ENCODE data around the gene MB21D2. TPM values are rescaled to one million over a fixed set of nuclear protein-coding genes. Genes with fewer than 3 reads are reported as not detected.
A peak's percentile ranks its signal among the peaks of the same experiment; 100 is the strongest.

MB21D2 gene
- total RNA-seq, 1 experiment from 2014 or later, result 2.8 TPM

DNA sequence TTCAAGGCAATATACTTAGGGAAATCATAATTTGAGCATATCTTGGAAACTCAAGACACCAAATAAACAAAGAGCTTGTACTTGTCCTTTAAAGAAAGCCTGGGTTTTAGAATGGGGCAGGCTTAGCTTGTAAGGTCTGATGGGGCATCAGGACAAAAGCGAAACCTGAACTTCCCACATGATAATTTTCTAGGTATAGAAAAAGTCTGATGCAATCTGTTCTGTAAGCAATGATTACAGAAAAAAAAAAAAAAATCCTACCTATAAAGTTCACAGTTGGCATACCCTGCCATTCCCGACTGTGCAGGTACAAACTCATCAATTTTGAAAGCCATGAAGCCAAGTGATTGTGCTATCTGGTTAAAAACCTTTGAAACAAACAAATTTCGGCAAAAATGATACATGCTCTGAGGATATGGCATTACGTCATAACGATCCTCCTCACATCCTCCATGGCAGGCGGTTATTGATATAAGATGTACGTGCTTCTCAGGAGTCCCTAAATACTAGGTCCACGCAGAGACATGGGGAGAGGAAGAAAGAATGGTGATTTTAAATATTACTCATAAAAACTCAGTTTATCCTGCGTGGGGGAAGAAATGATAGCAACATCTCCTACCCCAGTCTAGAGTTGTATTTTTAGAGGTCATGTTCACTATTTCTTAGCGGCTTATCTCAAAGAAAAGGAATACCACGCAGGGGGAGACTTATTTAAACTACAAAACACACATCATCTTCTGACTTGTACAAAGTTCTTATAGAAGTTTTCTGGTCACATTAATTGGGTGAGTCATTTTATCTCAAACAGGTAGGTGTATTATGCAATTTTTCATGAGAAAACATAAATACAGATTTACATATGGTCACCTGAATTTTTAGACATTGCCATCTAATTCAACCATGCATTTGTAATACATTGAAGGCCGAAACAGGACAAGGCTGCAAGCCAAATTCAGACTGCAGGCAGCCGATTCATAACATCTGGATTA, 27.0 kb downstream of the MB21D2 start:
- 0 out of 2 replicates have a peak, but pooled peaks cover 3% of the 10 kb centered on the region for H3K79me2 ChIP-seq (ENCODE audit: insufficient read depth, low read length)
- ChIA-PET POLR2A (no interaction called here), CTCF (interaction anchor here (1.6 kb wide), 1 partner anchor 24 kb away, joined by 4 read pairs; no protein-coding TSS in a partner anchor), RAD21 (ENCODE audit: low non-redundant PET in 1 of 2, low total read pairs in 2 of 2, uncharacterized antibody in 2 of 2, unreplicated experiment in 2 of 2) (no interaction called here)
- H3K4me1 ChIP-seq (ENCODE audit: control insufficient read depth in 1 of 2, insufficient read depth in 2 of 2, low read length in 2 of 2), result peaks cover 42 to 85% of the 10 kb centered on the region in 2 experiments
- peak overlapping the region; percentile 78; the same call in 1 of the 2 replicates for H3K4me2 ChIP-seq (ENCODE audit: low read length)
- no peaks in the 10 kb centered on the region for H3K9me2 ChIP-seq (ENCODE audit: insufficient read depth)
- TF ChIP-seq EZH2 (IDR thresholded peaks at IDR 0.05), result no peak
- no peak for TF ChIP-seq SRF (IDR thresholded peaks at IDR 0.05; ENCODE audit: low read depth)
- no peak for TF ChIP-seq RAD21 (IDR thresholded peaks at IDR 0.05; ENCODE audit: low read depth)
- TF ChIP-seq, protein P1, sequence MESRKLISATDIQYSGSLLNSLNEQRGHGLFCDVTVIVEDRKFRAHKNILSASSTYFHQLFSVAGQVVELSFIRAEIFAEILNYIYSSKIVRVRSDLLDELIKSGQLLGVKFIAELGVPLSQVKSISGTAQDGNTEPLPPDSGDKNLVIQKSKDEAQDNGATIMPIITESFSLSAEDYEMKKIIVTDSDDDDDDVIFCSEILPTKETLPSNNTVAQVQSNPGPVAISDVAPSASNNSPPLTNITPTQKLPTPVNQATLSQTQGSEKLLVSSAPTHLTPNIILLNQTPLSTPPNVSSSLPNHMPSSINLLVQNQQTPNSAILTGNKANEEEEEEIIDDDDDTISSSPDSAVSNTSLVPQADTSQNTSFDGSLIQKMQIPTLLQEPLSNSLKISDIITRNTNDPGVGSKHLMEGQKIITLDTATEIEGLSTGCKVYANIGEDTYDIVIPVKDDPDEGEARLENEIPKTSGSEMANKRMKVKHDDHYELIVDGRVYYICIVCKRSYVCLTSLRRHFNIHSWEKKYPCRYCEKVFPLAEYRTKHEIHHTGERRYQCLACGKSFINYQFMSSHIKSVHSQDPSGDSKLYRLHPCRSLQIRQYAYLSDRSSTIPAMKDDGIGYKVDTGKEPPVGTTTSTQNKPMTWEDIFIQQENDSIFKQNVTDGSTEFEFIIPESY (IDR thresholded peaks at IDR 0.05; ENCODE audit: extremely low read depth, insufficient replicate concordance, low read length), result no peak
- TF ChIP-seq, protein P2, sequence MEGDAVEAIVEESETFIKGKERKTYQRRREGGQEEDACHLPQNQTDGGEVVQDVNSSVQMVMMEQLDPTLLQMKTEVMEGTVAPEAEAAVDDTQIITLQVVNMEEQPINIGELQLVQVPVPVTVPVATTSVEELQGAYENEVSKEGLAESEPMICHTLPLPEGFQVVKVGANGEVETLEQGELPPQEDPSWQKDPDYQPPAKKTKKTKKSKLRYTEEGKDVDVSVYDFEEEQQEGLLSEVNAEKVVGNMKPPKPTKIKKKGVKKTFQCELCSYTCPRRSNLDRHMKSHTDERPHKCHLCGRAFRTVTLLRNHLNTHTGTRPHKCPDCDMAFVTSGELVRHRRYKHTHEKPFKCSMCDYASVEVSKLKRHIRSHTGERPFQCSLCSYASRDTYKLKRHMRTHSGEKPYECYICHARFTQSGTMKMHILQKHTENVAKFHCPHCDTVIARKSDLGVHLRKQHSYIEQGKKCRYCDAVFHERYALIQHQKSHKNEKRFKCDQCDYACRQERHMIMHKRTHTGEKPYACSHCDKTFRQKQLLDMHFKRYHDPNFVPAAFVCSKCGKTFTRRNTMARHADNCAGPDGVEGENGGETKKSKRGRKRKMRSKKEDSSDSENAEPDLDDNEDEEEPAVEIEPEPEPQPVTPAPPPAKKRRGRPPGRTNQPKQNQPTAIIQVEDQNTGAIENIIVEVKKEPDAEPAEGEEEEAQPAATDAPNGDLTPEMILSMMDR (IDR thresholded peaks at IDR 0.05 in 2 of 3, conservative IDR thresholded peaks at IDR 0.05 in 1 of 3; ENCODE audit: borderline replicate concordance in 1 of 3, insufficient read depth in 1 of 3, low read depth in 2 of 3, low read length in 2 of 3), result no peak
- no peak for TF ChIP-seq ELF1 (IDR thresholded peaks at IDR 0.05; ENCODE audit: borderline replicate concordance, low read depth)
- TF ChIP-seq EZH2phosphoT487 (IDR thresholded peaks at IDR 0.05; ENCODE audit: borderline replicate concordance), result no peak
- TF ChIP-seq, protein P3, sequence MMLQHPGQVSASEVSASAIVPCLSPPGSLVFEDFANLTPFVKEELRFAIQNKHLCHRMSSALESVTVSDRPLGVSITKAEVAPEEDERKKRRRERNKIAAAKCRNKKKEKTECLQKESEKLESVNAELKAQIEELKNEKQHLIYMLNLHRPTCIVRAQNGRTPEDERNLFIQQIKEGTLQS (IDR thresholded peaks at IDR 0.05), result no peak
- TF ChIP-seq JUND (IDR thresholded peaks at IDR 0.05), result no peak
- TF ChIP-seq TCF7L2 (IDR thresholded peaks at IDR 0.05; ENCODE audit: borderline replicate concordance, extremely low read depth, insufficient read depth, insufficient read length), result no peak
- TF ChIP-seq FOSL1 (IDR thresholded peaks at IDR 0.05; ENCODE audit: low read depth), result no peak
- BruUV-seq (replicated peaks), result no TSS peak
- intact Hi-C loops (cut with micrococcal nuclease), result no loop called here
- DNase-seq (ENCODE audit: low read depth, low spot score) (no peak), ATAC-seq (no peak)
- no peak overlapping the region for H3K4me3 ChIP-seq (replicated peaks in 1 of 2; ENCODE audit: low read depth in 1 of 2, low read length in 2 of 2)
- H3K27me3 ChIP-seq (ENCODE audit: insufficient read depth, low read length), result no peaks in the 10 kb centered on the region
- H2AFZ ChIP-seq (ENCODE audit: low read depth, low read length, poor library complexity, severe bottlenecking), result no peak overlapping the region
- H3K9ac ChIP-seq (ENCODE audit: low read length), result no peak overlapping the region
- no peaks in the 10 kb centered on the region for H3K36me3 ChIP-seq (ENCODE audit: control insufficient read depth in 1 of 2, insufficient read depth in 2 of 2, low read length in 2 of 2)
- H3K27ac ChIP-seq (ENCODE audit: low read depth, low read length), result no peak overlapping the region
- no peaks in the 10 kb centered on the region for H4K20me1 ChIP-seq (ENCODE audit: insufficient read depth)
- H3K9me3 ChIP-seq (ENCODE audit: control insufficient read depth in 1 of 2, insufficient read depth in 1 of 2, low read depth in 1 of 2, low read length in 2 of 2), result no peaks in the 10 kb centered on the region

All from HCT116 (cell line).